PC-3 (cell line): ENCODE results near the gene JADE1.

Source experiments
- EZH2 ChIP-seq: fragments of 300-600 bp; sonication (generic); IDR thresholded peaks from one replicate; pipeline ENCODE4 v1.6.1; 2017; ENCODE audit warnings: antibody characterized with exemption, mild to moderate bottlenecking, low read length; ENCODE audit not compliant: unreplicated experiment
- TF ChIP-seq, protein P1 (sequence below): fragments of 300-600 bp; sonication (generic); conservative IDR thresholded peaks from 2 replicates; pipeline ENCODE4 v1.5.1; 2017; ENCODE audit warnings: antibody characterized with exemption, low read depth, mild to moderate bottlenecking, low read length

DNA sequence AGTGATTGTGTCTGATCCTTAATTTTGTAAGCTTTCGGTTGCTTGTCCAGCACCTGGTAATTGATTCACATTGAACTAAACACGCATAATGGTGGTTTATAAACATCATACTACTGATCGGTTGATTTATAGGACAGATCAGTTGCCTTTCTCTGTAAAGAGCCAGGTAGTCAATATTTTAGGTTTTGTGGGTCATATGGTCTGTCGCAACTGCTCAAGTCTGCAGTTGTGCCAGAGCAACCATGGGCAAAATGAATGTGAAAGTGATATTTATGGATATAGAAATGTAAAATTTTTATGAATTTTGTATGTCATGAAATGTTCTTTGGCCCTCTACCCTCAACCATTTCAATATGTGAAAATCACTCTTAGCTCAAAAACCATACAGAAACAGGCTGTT is 8.9 kb downstream of the JADE1 start:
- TF ChIP-seq, protein P1, sequence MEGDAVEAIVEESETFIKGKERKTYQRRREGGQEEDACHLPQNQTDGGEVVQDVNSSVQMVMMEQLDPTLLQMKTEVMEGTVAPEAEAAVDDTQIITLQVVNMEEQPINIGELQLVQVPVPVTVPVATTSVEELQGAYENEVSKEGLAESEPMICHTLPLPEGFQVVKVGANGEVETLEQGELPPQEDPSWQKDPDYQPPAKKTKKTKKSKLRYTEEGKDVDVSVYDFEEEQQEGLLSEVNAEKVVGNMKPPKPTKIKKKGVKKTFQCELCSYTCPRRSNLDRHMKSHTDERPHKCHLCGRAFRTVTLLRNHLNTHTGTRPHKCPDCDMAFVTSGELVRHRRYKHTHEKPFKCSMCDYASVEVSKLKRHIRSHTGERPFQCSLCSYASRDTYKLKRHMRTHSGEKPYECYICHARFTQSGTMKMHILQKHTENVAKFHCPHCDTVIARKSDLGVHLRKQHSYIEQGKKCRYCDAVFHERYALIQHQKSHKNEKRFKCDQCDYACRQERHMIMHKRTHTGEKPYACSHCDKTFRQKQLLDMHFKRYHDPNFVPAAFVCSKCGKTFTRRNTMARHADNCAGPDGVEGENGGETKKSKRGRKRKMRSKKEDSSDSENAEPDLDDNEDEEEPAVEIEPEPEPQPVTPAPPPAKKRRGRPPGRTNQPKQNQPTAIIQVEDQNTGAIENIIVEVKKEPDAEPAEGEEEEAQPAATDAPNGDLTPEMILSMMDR: no peak
- no peak for TF ChIP-seq EZH2
